Stimulated activated CD8-positive, alpha-beta memory T cell treated with anti-CD3 and anti-CD28 coated beads, Interleukin-15, amount 100 ng/mL, for 4 hours (primary cell): ENCODE measurements around the gene CYP39A1.

Experiments used
- DNase-seq, 2 donors: peaks; one replicate each; pipeline ENCODE4 v3.0.0-alpha.2; 2020; ENCODE audit warnings: low read depth in 2 of 2

Gene CYP39A1

GRCh38 chr6:46513533-46513932, 139.1 kb downstream of the CYP39A1 start:
- DNase-seq, result no peak

- no peak for DNase-seq
These were observed 141.3 kb downstream of the CYP39A1 start for GRCh38 chr6:46511320-46511719.

- DNase-seq, result no peak
These were observed 142.0 kb downstream of the CYP39A1 start for GRCh38 chr6:46510651-46511050.

GRCh38 chr6:46509981-46510510, 142.6 kb downstream of the CYP39A1 start:
- DNase-seq, result no peak

GRCh38 chr6:46509063-46509462, 143.6 kb downstream of the CYP39A1 start:
- no peak for DNase-seq

- no peak for DNase-seq
These were observed 145.2 kb downstream of the CYP39A1 start for GRCh38 chr6:46507426-46507825.

- no peak for DNase-seq
These were observed 146.7 kb downstream of the CYP39A1 start for GRCh38 chr6:46505693-46506512.

- DNase-seq, result no peak
These were observed 148.4 kb downstream of the CYP39A1 start for GRCh38 chr6:46504242-46504641.

- no peak for DNase-seq
These were observed 150.0 kb downstream of the CYP39A1 start for GRCh38 chr6:46502486-46503119.

- no peak for DNase-seq
These were observed 151.2 kb downstream of the CYP39A1 start for GRCh38 chr6:46501136-46502089.

- DNase-seq, result no peak
These were observed 152.2 kb downstream of the CYP39A1 start for GRCh38 chr6:46500382-46500781.
